GM18508 (cell line): ENCODE measurements around the gene CHL1.
A peak's percentile ranks its signal among the peaks of the same experiment; 100 is the strongest.

Experiments
- ATAC-seq: cut with Tn5 transposase; IDR thresholded peaks from one replicate; pipeline ENCODE4 v1.9.1; 2021; ENCODE audit warnings: moderate number of reproducible peaks; ENCODE audit not compliant: insufficient read depth, unreplicated experiment

Gene CHL1, protein sequence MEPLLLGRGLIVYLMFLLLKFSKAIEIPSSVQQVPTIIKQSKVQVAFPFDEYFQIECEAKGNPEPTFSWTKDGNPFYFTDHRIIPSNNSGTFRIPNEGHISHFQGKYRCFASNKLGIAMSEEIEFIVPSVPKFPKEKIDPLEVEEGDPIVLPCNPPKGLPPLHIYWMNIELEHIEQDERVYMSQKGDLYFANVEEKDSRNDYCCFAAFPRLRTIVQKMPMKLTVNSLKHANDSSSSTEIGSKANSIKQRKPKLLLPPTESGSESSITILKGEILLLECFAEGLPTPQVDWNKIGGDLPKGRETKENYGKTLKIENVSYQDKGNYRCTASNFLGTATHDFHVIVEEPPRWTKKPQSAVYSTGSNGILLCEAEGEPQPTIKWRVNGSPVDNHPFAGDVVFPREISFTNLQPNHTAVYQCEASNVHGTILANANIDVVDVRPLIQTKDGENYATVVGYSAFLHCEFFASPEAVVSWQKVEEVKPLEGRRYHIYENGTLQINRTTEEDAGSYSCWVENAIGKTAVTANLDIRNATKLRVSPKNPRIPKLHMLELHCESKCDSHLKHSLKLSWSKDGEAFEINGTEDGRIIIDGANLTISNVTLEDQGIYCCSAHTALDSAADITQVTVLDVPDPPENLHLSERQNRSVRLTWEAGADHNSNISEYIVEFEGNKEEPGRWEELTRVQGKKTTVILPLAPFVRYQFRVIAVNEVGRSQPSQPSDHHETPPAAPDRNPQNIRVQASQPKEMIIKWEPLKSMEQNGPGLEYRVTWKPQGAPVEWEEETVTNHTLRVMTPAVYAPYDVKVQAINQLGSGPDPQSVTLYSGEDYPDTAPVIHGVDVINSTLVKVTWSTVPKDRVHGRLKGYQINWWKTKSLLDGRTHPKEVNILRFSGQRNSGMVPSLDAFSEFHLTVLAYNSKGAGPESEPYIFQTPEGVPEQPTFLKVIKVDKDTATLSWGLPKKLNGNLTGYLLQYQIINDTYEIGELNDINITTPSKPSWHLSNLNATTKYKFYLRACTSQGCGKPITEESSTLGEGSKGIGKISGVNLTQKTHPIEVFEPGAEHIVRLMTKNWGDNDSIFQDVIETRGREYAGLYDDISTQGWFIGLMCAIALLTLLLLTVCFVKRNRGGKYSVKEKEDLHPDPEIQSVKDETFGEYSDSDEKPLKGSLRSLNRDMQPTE (N-terminal part only)

DNA sequence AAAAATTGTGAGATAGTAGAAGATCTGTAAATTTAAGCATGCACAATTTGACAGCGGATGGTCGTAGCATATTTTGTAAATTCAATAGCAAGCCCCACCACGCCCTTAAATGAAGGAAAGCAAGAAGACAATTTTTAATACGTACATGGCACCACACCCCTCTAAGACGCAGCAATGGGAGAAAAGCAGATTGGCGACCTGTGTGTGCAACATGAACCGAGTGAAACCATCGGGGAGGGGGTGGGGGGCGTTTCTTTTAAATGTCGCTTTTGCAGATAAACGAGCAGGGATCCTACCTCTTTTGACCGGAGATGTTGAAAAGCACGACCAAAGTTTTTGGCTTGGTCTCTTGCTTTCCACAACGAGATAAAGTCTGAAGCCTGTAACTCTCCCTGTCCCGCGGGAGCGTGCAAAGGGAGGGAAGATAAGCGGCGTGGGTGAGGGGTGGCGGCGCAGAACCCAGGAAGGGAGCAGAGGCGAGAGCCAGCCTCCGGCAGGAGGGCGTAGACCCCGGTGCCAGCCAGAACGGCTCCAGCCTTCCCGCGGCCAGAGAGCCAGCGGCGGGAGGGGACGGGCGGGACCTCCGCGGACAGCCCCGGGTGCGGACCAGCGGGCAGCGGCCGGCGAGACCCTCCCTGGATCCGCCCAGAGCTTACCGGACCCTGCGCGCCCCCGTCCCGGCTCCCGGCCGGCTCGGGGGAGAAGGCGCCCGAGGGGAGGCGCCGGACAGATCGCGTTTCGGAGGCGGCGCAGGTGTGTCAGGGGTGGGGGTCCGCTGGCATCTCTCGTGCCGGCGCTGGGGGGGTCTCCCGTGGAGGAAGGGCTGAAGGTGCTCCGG lies at the start of gene CHL1:
Gene CHL1, plus strand, starts transcription at position 453 of the 838 bp plus-strand sequence. CDS start 123,014 bp downstream, outside the sequence.
- no peak for ATAC-seq

DNA sequence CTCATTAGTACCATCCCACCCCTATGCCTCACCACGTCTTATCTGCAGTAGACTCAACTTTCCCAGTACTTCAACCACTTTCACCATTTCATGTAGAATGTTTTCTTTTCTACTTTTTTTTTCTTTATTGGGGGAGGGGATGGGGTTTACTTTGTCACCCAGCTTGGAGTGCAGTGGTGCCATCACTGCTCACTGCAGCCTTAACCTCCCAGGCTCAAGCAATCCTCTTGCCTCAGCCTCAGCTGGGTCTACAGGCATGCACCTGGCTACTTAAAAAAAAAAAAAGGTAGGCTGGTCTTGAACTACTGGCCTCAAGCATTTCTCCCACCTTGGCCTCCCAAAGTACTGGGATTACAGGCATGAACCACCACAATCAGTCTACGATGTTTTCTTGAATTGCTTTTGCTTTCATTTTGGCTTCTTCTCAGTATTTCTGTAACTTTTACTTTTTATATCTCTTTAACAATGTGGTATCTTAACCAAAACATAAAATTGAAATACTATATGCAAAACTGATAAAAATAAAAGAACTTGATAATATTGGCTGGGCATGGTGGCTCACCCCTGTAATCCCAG lies 44.9 kb upstream of the CHL1 start:
- ATAC-seq = no peak

DNA sequence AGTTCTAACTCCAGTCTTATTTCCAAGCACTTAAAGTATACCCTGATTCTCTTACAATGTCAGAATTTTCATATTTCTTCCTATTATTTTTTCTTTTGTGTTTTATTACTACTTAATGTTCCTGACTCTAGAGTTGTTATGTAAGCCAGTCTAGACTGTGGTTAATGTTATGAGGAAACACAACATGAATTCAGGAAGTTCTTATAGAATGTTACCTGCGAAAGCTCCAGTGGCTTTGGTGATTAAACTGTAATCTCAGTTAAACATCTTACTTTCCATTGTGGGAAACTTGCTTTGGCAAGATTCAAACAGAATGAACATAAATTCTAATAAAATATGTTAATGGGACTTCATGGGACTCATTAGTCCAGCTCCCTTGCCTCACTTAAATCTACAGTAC lies 36.6 kb upstream of the CHL1 start:
- ATAC-seq = no peak

DNA sequence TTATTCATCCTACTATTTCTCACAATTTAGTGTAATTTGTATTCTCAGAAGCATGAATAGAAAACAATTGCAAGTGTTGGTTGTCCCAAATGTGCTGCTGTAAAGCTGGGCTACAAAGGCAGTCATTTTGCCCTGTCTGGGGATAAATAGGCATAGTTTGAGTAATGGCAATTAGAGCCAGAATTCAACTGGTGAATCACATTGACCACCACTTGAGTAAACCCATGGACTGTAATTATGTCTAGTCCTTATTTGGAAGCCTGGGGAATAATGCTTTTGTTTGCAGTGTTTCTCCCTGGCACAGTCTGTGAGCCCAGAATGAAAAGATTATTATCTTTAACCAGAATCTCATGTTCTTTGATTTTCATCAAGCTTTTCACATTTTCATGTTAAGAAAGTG lies 30.5 kb upstream of the CHL1 start:
- ATAC-seq = no peak

DNA sequence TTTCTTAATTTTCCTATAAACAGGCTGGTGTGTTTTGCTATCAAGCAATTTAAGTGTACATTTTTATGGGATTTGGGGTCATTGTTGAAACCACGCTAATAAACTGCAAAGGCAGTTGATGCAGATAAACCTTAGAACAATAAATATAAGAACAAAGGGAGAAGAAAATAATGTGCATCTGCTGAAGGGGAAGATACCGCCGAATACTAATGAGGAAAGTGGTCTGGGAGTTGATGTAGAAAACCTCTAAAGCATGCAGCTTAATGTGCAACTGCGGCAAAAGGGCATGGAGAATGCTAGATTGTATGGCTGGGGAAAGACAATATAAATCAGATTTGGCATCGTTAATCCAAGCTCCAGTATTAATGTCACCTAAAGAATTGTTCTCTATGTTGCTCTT lies 29.8 kb upstream of the CHL1 start:
- no peak for ATAC-seq

DNA sequence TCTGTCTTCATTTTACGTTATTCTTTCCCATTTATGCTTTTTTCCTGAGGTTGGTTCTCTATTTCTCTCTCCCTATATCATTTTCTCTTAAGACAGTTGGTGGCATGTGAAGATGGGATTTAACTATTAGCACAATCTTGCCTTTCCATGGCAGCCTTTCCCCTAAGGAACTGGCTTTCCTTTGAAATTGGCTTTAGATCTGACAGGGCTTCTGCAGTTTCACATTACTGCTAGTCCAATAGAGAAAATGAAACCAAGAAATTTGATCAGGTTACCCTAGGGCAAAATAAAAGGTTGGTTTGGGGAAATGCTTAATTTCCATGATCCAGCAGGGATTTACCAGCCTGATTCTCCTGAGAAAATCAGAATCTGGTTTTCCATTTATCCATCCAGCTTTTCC lies 22.7 kb upstream of the CHL1 start:
- peak; percentile 75 for ATAC-seq

DNA sequence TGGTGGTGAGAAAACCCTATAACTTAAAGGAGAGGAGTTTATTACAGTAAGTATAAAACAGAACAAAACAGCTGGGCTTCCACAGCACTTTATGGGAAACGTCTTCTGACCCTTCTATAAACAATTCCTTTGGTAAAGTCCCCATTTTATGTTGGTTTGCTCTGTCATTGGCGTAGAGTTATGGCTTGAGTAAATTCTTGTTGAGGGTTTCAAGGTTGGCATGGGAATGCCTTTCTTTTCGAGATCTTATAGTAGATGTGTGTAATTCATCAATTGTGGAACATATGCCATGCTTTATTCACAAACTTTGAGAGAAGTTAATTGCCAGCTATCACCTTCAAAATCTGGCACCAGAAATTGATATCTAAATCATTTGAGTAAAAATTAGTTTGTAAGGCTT lies 11.6 kb upstream of the CHL1 start:
- ATAC-seq = no peak

DNA sequence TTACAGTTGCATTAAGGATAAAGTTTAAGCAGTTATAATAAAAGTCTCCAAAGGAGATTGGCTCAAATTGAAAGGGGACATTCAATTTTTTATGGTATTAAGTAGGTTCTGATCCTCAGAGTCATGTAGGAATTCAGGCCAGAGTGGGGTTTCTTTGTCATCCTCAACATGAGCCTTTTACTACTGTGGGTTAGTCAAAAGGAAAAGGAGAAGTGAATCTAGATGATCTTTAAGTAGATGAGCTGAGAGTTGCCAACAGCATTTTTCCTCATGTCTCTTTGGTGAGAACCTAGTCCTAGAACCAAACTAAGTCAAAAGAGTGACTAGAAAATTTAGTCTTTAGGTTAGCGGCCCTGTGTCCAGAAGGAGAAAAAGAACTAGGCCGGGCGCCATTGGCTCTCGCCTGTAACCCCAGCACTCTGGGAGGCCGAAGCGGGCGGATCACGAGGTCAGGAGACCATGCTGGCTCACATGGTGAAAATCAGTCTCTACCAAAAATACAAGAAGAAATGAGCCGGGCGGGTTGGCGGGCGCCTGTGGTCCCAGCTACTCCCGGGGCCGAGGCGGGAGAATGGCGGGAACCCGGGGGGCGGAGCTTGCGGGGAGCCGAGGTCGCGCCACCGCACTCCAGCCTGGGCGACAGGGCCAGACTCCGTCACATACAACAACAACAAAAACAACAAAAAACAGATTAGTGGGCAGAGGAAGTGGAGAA lies 4.2 kb upstream of the CHL1 start:
- ATAC-seq = peak; percentile 80

DNA sequence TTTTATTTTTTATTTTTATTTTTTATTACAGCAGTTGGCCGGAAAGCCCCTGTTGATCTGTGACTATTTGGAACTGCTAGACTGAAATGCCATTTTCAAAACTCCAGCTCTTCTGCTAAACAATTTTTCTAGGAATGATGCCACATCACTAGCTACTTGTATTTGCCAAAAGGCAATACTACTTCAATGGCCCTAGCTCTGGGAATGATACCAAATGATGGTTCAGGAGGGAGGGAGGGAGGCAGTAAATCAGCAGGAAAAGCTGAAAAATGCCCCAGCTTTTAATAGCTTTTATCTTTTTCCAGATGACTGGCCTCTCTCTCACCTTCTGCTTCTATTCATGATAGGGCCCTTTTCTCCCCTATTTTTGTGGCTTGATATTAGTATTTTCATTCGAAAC lies 2.6 kb upstream of the CHL1 start:
- no peak for ATAC-seq

DNA sequence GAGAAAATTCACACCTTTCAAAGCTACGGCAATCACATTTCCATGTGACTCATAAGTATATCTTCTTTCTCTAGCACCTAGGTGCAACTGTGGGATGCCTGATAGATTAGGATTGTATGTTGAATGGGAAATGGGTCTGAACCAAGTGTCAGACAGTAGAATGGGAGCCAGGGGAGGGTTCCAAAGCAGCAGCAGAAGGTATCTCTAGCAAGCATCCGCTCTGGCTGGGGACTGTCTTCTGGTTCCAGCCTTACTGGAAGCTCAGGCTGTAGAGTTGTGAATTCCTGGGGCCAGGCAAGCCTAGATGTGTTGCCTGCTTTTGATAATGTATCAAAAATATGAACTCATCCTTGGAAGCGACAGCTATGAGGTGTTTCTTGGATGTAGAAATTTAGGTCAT lies 2.1 kb upstream of the CHL1 start:
- no peak for ATAC-seq

DNA sequence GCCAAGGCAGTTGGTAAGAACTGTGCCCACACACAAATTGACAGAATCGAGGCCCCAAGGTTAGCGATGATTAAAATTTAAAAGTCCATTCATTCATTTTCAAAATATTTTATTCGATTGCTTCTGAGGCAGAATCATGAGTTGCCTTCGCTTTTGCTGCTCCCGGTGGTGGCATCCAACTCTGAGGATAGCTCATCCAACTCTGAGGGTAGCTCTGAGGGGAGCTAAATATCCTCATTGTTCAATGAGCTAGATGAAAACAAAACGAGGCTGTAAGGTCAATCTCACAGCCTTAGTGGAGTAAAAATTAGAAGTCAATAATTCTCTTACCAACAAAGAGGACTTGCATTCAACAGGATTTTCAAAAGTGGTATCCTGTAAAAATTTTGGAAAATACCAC lies 897 bp upstream of the CHL1 start:
- ATAC-seq = no peak

DNA sequence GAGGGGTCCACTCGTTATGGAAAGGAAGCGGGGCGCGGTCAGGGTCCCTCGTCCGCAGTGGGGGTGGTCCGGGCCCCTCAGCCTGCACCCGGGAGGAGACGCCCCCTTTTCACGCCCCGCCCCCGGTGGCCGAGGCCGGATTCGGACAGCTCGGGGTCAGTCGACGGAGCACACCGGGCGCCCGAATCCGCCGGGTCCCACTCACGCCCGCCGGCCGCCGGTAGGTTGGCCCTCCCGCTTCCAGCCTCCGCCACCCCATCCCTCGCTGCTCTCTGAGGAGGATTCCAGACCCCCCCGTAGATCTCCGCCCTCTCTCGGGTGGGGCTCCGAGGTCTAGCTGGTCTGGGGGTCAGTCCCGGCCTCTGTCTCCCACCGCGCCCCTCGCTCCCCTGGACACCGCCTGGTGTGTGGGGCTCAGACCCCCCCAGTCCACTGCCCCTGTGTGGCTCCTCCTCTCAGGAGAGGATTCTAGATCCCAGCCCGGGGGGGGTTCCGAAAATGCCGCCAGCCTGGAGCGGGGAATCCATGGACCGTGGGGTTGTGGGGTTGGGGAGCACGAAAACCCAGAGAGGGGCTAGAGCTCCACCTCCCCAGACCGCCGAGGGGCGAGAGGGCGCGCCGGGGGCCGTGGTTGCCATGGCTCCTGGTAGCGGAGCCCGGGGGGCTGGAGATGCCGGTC lies 725 bp downstream of the CHL1 start:
- no peak for ATAC-seq

DNA sequence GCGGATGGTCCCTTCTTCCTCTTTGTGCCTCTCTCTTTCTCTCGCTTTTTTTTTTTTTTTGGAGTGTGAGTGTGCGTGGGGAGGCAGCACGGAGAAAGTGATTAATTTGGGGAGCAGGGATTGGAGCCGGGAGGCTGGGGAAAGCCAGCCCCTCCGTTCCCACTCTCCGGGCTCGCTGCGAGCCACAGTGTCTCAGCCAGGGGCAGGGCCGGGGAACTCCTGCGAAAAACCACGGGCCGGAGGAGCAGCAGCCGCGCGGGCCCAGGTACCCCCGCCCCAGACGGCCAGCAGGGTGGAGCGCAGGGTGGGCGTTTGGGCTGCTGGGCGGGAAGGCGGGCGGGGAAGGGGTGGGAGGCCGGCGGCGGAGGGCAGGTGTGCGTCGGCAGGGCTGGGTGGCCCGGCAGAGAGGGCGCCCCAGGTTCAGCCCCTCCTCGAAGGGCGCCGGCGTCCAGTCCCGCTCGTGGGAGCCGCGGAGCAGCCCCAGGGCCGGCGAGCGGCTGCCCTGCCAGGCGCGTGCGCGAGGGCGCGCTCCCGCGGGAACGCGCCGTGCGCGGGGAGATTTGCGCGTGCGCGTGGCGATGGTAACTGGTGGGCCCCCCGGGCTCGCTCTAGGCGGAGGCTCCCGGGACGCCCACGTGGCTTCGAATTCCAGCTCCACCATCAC lies 1.4 kb downstream of the CHL1 start:
- no peak for ATAC-seq

DNA sequence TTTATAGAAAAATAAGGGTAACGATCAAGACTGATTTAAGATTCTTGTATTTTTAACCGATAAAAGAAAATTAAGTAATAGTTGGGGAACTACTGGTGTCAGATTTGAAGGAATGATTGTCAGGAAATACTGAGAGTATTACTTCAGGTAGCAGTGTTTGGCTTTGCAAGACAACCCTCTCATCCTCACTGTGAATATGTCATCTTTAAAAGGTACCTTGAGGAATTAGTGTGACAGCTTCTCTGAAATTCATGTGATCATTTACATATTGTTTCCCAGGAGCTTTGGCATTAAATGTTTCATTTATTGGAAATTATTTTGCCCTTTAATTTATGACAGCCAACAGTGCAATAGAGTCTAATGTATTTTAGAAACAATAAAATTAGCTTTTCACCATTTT lies 3.3 kb downstream of the CHL1 start:
- ATAC-seq = no peak

DNA sequence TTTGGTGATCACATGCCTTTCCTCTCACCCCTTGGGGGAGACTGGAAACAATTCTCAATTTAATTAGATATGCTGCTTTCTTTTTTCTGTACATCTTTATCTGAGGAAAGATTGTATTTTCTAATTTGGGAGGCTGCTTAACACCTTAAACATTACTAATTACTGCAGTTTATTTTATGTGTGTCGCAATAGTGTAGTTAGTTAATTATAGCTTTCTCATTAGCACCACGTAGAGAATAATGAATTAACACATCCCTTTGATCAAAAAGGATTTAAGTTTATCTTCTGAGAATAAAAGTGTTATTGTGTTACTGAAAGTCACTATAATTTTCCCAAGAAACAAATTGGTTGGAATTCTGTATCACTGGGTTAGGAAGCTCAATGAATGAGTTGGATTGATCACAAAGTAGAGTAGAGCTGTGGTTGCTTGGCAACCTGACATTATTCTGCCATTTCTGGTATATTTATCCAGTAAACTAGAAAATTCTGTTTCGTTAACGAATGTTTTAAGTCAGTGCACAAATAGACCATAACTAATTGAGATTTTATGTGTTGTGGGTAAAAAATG lies 4.3 kb downstream of the CHL1 start:
- no peak for ATAC-seq

DNA sequence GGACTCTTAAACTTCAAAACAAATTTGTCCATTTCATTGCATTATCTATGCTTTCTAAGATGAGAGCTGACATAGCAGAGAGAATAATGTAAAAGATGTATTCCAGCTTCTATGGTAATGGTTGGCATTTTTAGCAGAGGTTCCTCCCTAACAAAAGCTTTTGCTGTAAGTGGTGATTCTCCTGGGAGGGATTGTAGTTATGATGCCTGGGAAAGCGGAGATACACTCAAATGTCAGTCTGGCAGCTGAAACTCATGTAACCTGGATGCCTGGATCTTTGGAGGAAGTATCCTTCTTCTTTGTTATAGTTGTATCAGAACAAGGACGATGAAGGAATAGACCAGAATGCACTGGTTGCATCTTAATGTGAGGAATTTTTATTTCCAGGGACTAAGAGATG lies 7.5 kb downstream of the CHL1 start:
- ATAC-seq = no peak

DNA sequence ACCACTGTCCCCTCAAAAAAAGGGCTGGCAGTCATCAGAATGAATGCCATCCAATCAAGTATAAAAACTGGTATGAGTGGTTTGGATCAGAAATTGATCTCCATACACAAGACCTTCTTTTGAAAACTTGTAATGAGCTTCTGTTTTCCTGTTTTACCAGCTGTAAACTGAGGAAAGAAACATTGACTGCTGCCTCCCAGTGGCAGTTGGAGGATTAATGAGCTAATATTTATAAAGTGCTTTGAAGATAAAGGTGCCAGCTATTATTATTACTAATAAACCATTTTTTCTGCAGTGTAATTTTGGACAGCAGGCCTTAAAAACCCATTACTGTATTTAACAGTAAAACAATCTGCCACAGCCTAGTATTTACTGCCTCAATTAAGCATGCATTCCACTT lies 11.4 kb downstream of the CHL1 start:
- no peak for ATAC-seq

DNA sequence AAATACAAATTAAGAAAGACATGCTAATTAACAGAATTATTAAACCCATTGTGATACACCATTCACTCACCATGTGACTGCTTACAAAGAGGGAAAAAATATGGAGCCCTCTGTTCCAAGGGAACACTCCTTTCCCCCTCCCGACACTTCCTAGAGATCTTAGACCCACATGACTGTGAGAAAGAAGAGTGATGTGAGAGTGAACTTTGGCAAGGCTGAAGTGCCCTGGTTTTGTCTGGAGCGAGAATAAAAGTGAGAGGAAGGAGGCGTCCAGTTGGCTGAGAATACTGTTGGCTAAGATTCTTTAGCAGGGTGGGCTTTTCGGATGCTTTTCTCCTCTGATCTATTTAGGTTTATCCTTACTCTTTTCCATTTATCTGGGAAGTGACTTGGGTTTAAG lies 14.1 kb downstream of the CHL1 start:
- no peak for ATAC-seq
